Keratinocyte (primary cell): ENCODE results near the gene RRAD. TPM values are rescaled to one million over a fixed set of nuclear protein-coding genes. Genes with fewer than 3 reads are reported as not detected.

Source experiments
- DNase-seq: peaks from one replicate; pipeline ENCODE4 v3.0.0-alpha.2; 2011; ENCODE audit warnings: low read depth, missing footprints, low spot score
- FAIRE-seq: peaks from 2 replicates; lab custom pipeline; 2011; peaks lifted over from hg19 to GRCh38; lab: Jason Lieb, UNC
- H2AFZ ChIP-seq: 2 replicates; pipeline ENCODE4 v1.6.0; 2012; ENCODE audit warnings: low read length, control low read depth, inconsistent platforms; ENCODE audit not compliant: control insufficient read depth
- H3K27ac ChIP-seq: 2 replicates; pipeline ENCODE4 v1.5.1; 2011; ENCODE audit warnings: low read length; ENCODE audit not compliant: control insufficient read depth, insufficient read depth
- H3K27me3 ChIP-seq: 3 replicates; pipeline ENCODE4 v1.6.0; 2011; ENCODE audit warnings: low read length; ENCODE audit not compliant: control insufficient read depth, insufficient read depth; ENCODE audit errors: extremely low read depth
- H3K36me3 ChIP-seq, 2 experiments: 2 replicates in 1 of 2; 3 replicates in 1 of 2; pipeline ENCODE4 v1.5.1; 2011; ENCODE audit warnings: low read length in 2 of 2, mild to moderate bottlenecking in 1 of 2; ENCODE audit not compliant: control insufficient read depth in 2 of 2, insufficient read depth in 2 of 2; ENCODE audit errors: extremely low read depth in 1 of 2
- H3K4me1 ChIP-seq: 3 replicates; pipeline ENCODE4 v1.5.1; 2011; ENCODE audit warnings: low read length; ENCODE audit not compliant: control insufficient read depth, insufficient read depth; ENCODE audit errors: extremely low read depth
- H3K4me2 ChIP-seq: 3 replicates; pipeline ENCODE4 v1.6.0; 2011; ENCODE audit warnings: low read depth, low read length; ENCODE audit not compliant: control insufficient read depth, insufficient read depth; ENCODE audit errors: extremely low read depth
- H3K4me3 ChIP-seq, 3 experiments: fragments of 200-600 bp in 1 of 3; sonication (generic) in 1 of 3; 2 replicates in 2 of 3; 3 replicates in 1 of 3; pipeline ENCODE4 v1.5.1; 2011 to 2016; ENCODE audit warnings: low read length in 3 of 3, mild to moderate bottlenecking in 3 of 3, control low read depth in 2 of 3, inconsistent platforms in 1 of 3, low read depth in 1 of 3, mixed read lengths in 1 of 3, mixed run types in 1 of 3, moderate library complexity in 1 of 3; ENCODE audit not compliant: control insufficient read depth in 2 of 3, insufficient read depth in 2 of 3; ENCODE audit errors: extremely low read depth in 1 of 3
- H3K79me2 ChIP-seq: 2 replicates; pipeline ENCODE4 v1.6.0; 2012; ENCODE audit warnings: low read length; ENCODE audit not compliant: control insufficient read depth, insufficient read depth
- H3K9ac ChIP-seq: 3 replicates; pipeline ENCODE4 v1.6.0; 2011; ENCODE audit warnings: low read length; ENCODE audit not compliant: control insufficient read depth, insufficient read depth; ENCODE audit errors: extremely low read depth
- H3K9me1 ChIP-seq: 3 replicates; pipeline ENCODE4 v1.6.0; 2011; ENCODE audit warnings: low read length; ENCODE audit not compliant: control insufficient read depth, insufficient read depth; ENCODE audit errors: extremely low read depth
- H3K9me3 ChIP-seq: 2 replicates; pipeline ENCODE4 v1.5.1; 2012; ENCODE audit warnings: low read depth, low read length; ENCODE audit not compliant: control insufficient read depth
- H4K20me1 ChIP-seq: 3 replicates; pipeline ENCODE4 v1.6.0; 2011; ENCODE audit warnings: low read length; ENCODE audit not compliant: control insufficient read depth, insufficient read depth; ENCODE audit errors: extremely low read depth
- EZH2 ChIP-seq: IDR thresholded peaks from one replicate; pipeline ENCODE4 v1.6.1; 2012; ENCODE audit warnings: inconsistent platforms, mild to moderate bottlenecking, low read length, moderate library complexity
- dilution Hi-C: fragments of 300-500 bp; cut with MboI; formaldehyde crosslinking; loops from one replicate; pipeline ENCODE4 v1.7.0; 2020; ENCODE audit warnings: low sequenced_read_pairs; ENCODE audit not compliant: extremely low pct_ligation_motif_present
- polyA plus RNA-seq, 5 experiments: library from polyadenylated mRNA; depleted of rRNA in 3 of 5; stranded (reverse) in 3 of 5; stranded (forward) in 1 of 5; unstranded in 1 of 5; fragments of >200 nt; gene quantifications; 1 replicate in 1 of 5; 2 replicates in 3 of 5; 3 replicates in 1 of 5; pipeline versions ENCODE4 v1.2.1 to v1.2.3, GENCODE V29; 2011 to 2012; ENCODE audit warnings: missing spikeins in 2 of 5, low read depth in 1 of 5, low replicate concordance in 1 of 5
- TF ChIP-seq, protein P1 (sequence below), 3 experiments: IDR thresholded peaks in 1 of 3; conservative IDR thresholded peaks in 1 of 3; optimal IDR thresholded peaks in 1 of 3; 2 replicates in 2 of 3; 3 replicates in 1 of 3; pipeline versions ENCODE3 to v1.5.1; 2011; ENCODE audit warnings: low read length in 3 of 3, mild to moderate bottlenecking in 3 of 3, moderate library complexity in 2 of 3, control low read depth in 1 of 3, inconsistent platforms in 1 of 3; ENCODE audit not compliant: insufficient read depth in 2 of 3; ENCODE audit errors: extremely low read depth in 1 of 3

Gene RRAD
- polyA plus RNA-seq, 1 donor (not counting 4 experiments of a cell fraction or from before 2014, with no cell fraction given) = 2.7 TPM

DNA sequence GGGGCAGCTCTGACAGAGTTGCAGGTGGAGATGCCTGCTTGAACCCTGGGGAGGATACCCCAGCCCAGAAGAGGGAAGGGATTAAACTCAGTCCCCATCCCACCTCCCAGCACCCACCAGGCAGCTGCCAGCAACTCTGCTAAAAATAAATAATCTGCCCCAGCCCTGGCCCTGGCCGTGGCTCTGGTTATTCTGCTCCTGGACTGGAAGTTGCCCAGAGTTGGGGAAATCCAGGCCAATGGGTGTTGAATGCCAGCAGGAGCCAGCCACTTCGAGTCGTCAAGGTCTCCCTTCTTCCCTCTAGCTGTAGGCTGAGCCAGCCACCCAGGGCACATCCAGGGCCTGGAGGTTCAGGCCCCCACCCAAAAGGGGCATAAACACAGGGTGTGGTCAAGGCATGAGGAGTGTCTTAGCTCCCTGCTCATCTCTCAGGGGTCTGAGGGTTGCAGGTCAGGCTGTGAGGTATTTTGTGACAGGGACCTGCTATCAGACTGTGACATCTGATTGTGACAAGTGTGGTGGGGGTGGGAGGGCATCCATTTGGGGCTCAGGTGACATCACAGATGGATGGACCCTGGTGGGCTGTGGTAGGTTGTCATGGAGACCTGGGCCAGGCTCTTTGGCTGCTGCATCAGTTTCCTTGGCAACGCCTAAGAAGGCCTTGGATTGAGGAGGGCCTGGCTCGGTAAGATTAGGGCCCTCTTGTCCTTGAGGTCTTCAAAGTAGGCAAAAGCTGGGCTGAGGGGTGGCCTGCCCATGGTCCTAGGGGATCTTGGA lies 1.0 kb upstream of the RRAD start:
- FAIRE-seq (no peak), DNase-seq (no peak)
- Histone ChIP-seq H3K4me3 (no peak overlapping the region), H4K20me1 (no peaks in the 10 kb centered on the region), H3K4me2 (no peak overlapping the region), H3K27ac (no peak overlapping the region), H3K9me3 (no peaks in the 10 kb centered on the region), H3K4me1 (peaks cover 19% of the 10 kb centered on the region), H2AFZ (no peak overlapping the region), H3K9ac (no peak overlapping the region), H3K79me2 (no peaks in the 10 kb centered on the region), H3K36me3 (no peaks in the 10 kb centered on the region), H3K9me1 (no peaks in the 10 kb centered on the region), H3K27me3 (peaks cover 38% of the 10 kb centered on the region)
- TF ChIP-seq, protein P1, sequence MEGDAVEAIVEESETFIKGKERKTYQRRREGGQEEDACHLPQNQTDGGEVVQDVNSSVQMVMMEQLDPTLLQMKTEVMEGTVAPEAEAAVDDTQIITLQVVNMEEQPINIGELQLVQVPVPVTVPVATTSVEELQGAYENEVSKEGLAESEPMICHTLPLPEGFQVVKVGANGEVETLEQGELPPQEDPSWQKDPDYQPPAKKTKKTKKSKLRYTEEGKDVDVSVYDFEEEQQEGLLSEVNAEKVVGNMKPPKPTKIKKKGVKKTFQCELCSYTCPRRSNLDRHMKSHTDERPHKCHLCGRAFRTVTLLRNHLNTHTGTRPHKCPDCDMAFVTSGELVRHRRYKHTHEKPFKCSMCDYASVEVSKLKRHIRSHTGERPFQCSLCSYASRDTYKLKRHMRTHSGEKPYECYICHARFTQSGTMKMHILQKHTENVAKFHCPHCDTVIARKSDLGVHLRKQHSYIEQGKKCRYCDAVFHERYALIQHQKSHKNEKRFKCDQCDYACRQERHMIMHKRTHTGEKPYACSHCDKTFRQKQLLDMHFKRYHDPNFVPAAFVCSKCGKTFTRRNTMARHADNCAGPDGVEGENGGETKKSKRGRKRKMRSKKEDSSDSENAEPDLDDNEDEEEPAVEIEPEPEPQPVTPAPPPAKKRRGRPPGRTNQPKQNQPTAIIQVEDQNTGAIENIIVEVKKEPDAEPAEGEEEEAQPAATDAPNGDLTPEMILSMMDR (optimal IDR thresholded peaks at IDR 0.05 in 1 of 3, IDR thresholded peaks at IDR 0.05 in 1 of 3, conservative IDR thresholded peaks at IDR 0.05 in 1 of 3; ENCODE audit: extremely low read depth in 1 of 3, insufficient read depth in 2 of 3, low read length in 3 of 3) = no peak
- no peak for TF ChIP-seq EZH2
- dilution Hi-C loops = no loop called here

DNA sequence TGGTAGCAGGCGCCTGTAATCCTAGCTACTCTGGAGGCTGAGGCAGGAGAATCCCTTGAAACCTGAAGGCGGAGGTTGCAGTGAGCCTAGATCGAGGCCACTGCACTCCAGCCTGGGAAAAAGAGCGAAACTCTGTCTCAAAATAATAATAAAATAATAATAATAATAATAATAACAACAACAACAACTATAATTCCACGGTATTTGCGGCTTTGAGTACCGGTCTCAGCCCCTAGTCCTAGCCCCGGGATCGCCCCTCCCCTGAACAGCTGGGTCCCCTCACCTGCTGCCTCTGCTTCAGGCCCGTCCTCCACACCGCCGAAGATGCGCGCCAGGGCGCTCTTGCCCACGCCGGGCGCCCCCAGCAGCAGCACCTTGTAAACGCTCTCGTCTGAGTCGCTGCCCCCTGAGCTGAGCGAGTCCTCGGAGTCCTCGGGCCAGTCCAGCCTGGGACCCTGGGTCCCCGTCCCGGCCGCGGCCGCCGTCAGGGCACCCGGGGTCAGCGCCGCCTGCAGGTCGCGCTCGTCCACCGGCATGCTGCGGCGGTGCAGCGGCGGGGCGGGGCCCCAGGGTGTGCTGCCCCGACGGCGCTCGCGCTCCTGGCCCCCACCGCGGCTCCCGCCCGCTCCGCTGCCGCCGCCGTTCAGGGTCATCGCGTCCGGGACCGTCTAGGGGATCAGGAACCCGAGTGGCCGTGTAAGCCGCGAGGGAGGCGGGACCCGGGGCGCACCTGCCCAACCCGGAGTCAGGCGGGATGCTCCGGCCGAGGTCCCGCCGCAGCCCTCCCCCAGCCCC lies 611 bp downstream of the RRAD start:
- FAIRE-seq = no peak

More for the DNA sequence above, 611 bp downstream of the RRAD start:
- Histone ChIP-seq H3K27ac (no peak overlapping the region), H3K9ac (no peak overlapping the region), H3K79me2 (no peaks in the 10 kb centered on the region), H3K4me1 (peaks cover 19% of the 10 kb centered on the region), H2AFZ (no peak overlapping the region), H4K20me1 (no peaks in the 10 kb centered on the region), H3K36me3 (no peaks in the 10 kb centered on the region), H3K27me3 (peaks cover 44% of the 10 kb centered on the region), H3K9me1 (no peaks in the 10 kb centered on the region), H3K4me2 (peak overlapping the region; percentile 54), H3K9me3 (no peaks in the 10 kb centered on the region), H3K4me3 (peak overlapping the region in 2 of 3 experiments; percentile 13 to 20)
- DNase-seq = no peak
- dilution Hi-C loops = no loop called here
- TF ChIP-seq EZH2 = peak; percentile 77
- TF ChIP-seq, protein P1 (optimal IDR thresholded peaks at IDR 0.05 in 1 of 3, IDR thresholded peaks at IDR 0.05 in 1 of 3, conservative IDR thresholded peaks at IDR 0.05 in 1 of 3; ENCODE audit: extremely low read depth in 1 of 3, insufficient read depth in 2 of 3, low read length in 3 of 3) = peak in 2 of 3 experiments; percentile 55 to 68
